Peyer's patch (tissue), 4 donors: ENCODE results near the gene MEA1. TPM values are rescaled to one million over a fixed set of nuclear protein-coding genes. Genes with fewer than 3 reads are reported as not detected.

Source experiments
- DNase-seq, 3 donors: peaks; one replicate each; pipeline ENCODE4 v3.0.0-alpha.2; 2017 to 2019
- H3K27ac ChIP-seq, 4 donors: fragments of 200-600 bp; sonication (generic); one replicate each; pipeline ENCODE4 v1.5.1; 2016 to 2019
- H3K27me3 ChIP-seq, 2 donors: fragments of 200-600 bp; sonication (generic); one replicate each; pipeline ENCODE4 v1.5.1; 2019
- H3K36me3 ChIP-seq, 3 donors: fragments of 200-600 bp; sonication (generic); one replicate each; pipeline ENCODE4 v1.5.1; 2016 to 2019
- H3K4me1 ChIP-seq, 4 donors: fragments of 200-600 bp; sonication (generic); one replicate each; pipeline ENCODE4 v1.5.1; 2016 to 2019
- H3K4me3 ChIP-seq, 4 donors: fragments of 200-600 bp; sonication (generic); 1 replicate in 3 of 4; 2 replicates in 1 of 4; pipeline ENCODE4 v1.5.1; 2016 to 2019; ENCODE audit warnings: mild to moderate bottlenecking in 1 of 4
- H3K9me3 ChIP-seq, 4 donors: fragments of 200-600 bp; sonication (generic); one replicate each; pipeline ENCODE4 v1.5.1; 2016 to 2019; ENCODE audit warnings: mild to moderate bottlenecking in 1 of 4
- CTCF ChIP-seq, 6 experiments: fragments of 450-650 bp in 4 of 6; fragments of 200-600 bp in 2 of 6; sonication (generic) in 1 of 6; IDR thresholded peaks; one replicate each; pipeline ENCODE4 v1.5.1; 2017 to 2019; ENCODE audit warnings: antibody characterized with exemption in 6 of 6, mild to moderate bottlenecking in 3 of 6, moderate library complexity in 1 of 6
- POLR2A ChIP-seq, 2 donors: fragments of 450-650 bp; IDR thresholded peaks; one replicate each; pipeline ENCODE4 v1.5.1; 2017; ENCODE audit warnings: antibody characterized with exemption in 2 of 2, mild to moderate bottlenecking in 2 of 2, moderate library complexity in 2 of 2
- total RNA-seq, 4 donors: library from RNA; depleted of rRNA; stranded (reverse); fragments of >200 nt; gene quantifications; one replicate each; pipeline ENCODE4 v1.1.0, GENCODE V29; 2016

Gene MEA1
- total RNA-seq, 4 donors from 2014 or later, result 34.3 to 40.4 (median 36.1) TPM

GRCh38 chr6:42963855-42964605 lies 49.7 kb downstream of the MEA1 start:
- TF ChIP-seq POLR2A (IDR thresholded peaks at IDR 0.05) (no peak), CTCF (IDR thresholded peaks at IDR 0.05) (peak in 3 of 6 experiments; percentile 11 to 41 (median 22))
- H3K27ac ChIP-seq, result no peak overlapping the region
- no peaks in the 10 kb centered on the region for H3K9me3 ChIP-seq
- DNase-seq, result peak in 1 of 3 donors; percentile 60
- H3K27me3 ChIP-seq, result no peaks in the 10 kb centered on the region
- no peak overlapping the region for H3K4me3 ChIP-seq
- peaks cover 3 to 16% (median 9%) of the 10 kb centered on the region in 4 donors for H3K4me1 ChIP-seq
- H3K36me3 ChIP-seq, result peaks cover 0 to 64% (median 0%) of the 10 kb centered on the region in 3 donors

GRCh38 chr6:42963179-42963854 lies 50.4 kb downstream of the MEA1 start:
- Histone ChIP-seq H3K4me1 (peaks cover 3 to 16% (median 9%) of the 10 kb centered on the region in 4 donors), H3K27ac (no peak overlapping the region), H3K27me3 (no peaks in the 10 kb centered on the region), H3K36me3 (peaks cover 0 to 57% (median 0%) of the 10 kb centered on the region in 3 donors), H3K9me3 (no peaks in the 10 kb centered on the region), H3K4me3 (no peak overlapping the region)
- no peak for DNase-seq
- TF ChIP-seq POLR2A (IDR thresholded peaks at IDR 0.05) (no peak), CTCF (IDR thresholded peaks at IDR 0.05) (no peak)

GRCh38 chr6:42962502-42963178 lies 51.1 kb downstream of the MEA1 start:
- Histone ChIP-seq H3K27ac (no peak overlapping the region), H3K36me3 (peaks cover 0 to 51% (median 0%) of the 10 kb centered on the region in 3 donors), H3K4me3 (no peak overlapping the region), H3K9me3 (no peaks in the 10 kb centered on the region), H3K4me1 (peaks cover 3 to 16% (median 9%) of the 10 kb centered on the region in 4 donors), H3K27me3 (no peaks in the 10 kb centered on the region)
- DNase-seq, result no peak
- no peak for TF ChIP-seq CTCF (IDR thresholded peaks at IDR 0.05)
- TF ChIP-seq POLR2A (IDR thresholded peaks at IDR 0.05), result no peak

GRCh38 chr6:42962096-42962495 lies 51.6 kb downstream of the MEA1 start:
- no peak overlapping the region for H3K4me3 ChIP-seq
- no peak for DNase-seq
- TF ChIP-seq CTCF (IDR thresholded peaks at IDR 0.05), result no peak
- TF ChIP-seq POLR2A (IDR thresholded peaks at IDR 0.05), result no peak
- H3K36me3 ChIP-seq, result peaks cover 0 to 46% (median 0%) of the 10 kb centered on the region in 3 donors
- peaks cover 3 to 16% (median 9%) of the 10 kb centered on the region in 4 donors for H3K4me1 ChIP-seq
- no peaks in the 10 kb centered on the region for H3K9me3 ChIP-seq
- H3K27me3 ChIP-seq, result no peaks in the 10 kb centered on the region
- no peak overlapping the region for H3K27ac ChIP-seq

Other genes starting within 250 kb of the MEA1 start
- gene BICRAL, start 231.9 kb downstream of the MEA1 start, total RNA-seq, result 10 to 100 TPM; 15.3 to 20.1 (median 17.1) TPM
- 10 to 100 TPM; 49.6 to 67.0 (median 53.2) TPM for gene RPL7L1, start 134.3 kb downstream of the MEA1 start, total RNA-seq
- not detected for gene PTCRA, start 97.9 kb downstream of the MEA1 start, total RNA-seq
- 100 to 1,000 TPM in 1 of 4 donors, 10 to 100 TPM in 3; 27.8 to 101 (median 47.9) TPM for gene CNPY3, start 84.5 kb downstream of the MEA1 start, total RNA-seq
- 1 to 10 TPM in 1 of 4 donors, not detected in 3; 4.3 TPM for gene GNMT, start 53.2 kb downstream of the MEA1 start, total RNA-seq
- gene PEX6, start 34.8 kb downstream of the MEA1 start, total RNA-seq, result 10 to 100 TPM; 19.0 to 61.3 (median 39.0) TPM
- 100 to 1,000 TPM in 3 of 4 donors, 10 to 100 TPM in 1; 84.2 to 177 (median 152) TPM for gene PPP2R5D, start 29.4 kb downstream of the MEA1 start, total RNA-seq
- 10 to 100 TPM; 38.8 to 59.2 (median 52.6) TPM for gene KLHDC3, start 303 bp upstream of the MEA1 start, total RNA-seq
- 10 to 100 TPM; 39.2 to 75.9 (median 50.4) TPM for gene RRP36, start 7.7 kb upstream of the MEA1 start, total RNA-seq
- 10 to 100 TPM; 19.4 to 33.0 (median 23.1) TPM for gene CUL7, start 39.9 kb upstream of the MEA1 start, total RNA-seq
- 10 to 100 TPM; 19.0 to 40.8 (median 22.1) TPM for gene MRPL2, start 45.5 kb upstream of the MEA1 start, total RNA-seq
- 100 to 1,000 TPM in 3 of 4 donors, 10 to 100 TPM in 1; 50.3 to 214 (median 183) TPM for gene KLC4, start 45.7 kb upstream of the MEA1 start, total RNA-seq
- gene PTK7, start 62.4 kb upstream of the MEA1 start, total RNA-seq, result 10 to 100 TPM in 3 of 4 donors, 1 to 10 TPM in 1; 4.4 to 22.3 (median 18.3) TPM
- gene SRF, start 157.3 kb upstream of the MEA1 start, total RNA-seq, result 10 to 100 TPM; 23.1 to 29.7 (median 26.4) TPM
- 100 to 1,000 TPM in 1 of 4 donors, 10 to 100 TPM in 3; 55.5 to 114 (median 85.5) TPM for gene CUL9, start 168.2 kb upstream of the MEA1 start, total RNA-seq
- 100 to 1,000 TPM; 138 to 304 (median 176) TPM for gene DNPH1, start 215.5 kb upstream of the MEA1 start, total RNA-seq
- 1 to 10 TPM in 3 of 4 donors, not detected in 1; 1.4 to 2.4 (median 1.4) TPM for gene TTBK1, start 229.5 kb upstream of the MEA1 start, total RNA-seq